Fibroblast of skin of scalp (primary cell): Measurements from ENCODE around the gene PAPOLA.
"Not testable (repeated sequence)": the region's sequence is repeated elsewhere in the genome, so short reads cannot be mapped to it uniquely, and the experiment has no call there.

Experiments used
- DNase-seq: peaks from one replicate; pipeline ENCODE4 v3.0.0-alpha.2; 2013

Gene PAPOLA

GRCh38 chr14:96502621-96503305 is 581 bp downstream of the PAPOLA start:
- peak; percentile 29 for DNase-seq

- DNase-seq, result no peak
Measured at GRCh38 chr14:96503306-96503679, 1.1 kb downstream of the PAPOLA start.

- DNase-seq, result not testable (repeated sequence)
Measured at GRCh38 chr14:96504353-96504752, 2.2 kb downstream of the PAPOLA start.

DNA sequence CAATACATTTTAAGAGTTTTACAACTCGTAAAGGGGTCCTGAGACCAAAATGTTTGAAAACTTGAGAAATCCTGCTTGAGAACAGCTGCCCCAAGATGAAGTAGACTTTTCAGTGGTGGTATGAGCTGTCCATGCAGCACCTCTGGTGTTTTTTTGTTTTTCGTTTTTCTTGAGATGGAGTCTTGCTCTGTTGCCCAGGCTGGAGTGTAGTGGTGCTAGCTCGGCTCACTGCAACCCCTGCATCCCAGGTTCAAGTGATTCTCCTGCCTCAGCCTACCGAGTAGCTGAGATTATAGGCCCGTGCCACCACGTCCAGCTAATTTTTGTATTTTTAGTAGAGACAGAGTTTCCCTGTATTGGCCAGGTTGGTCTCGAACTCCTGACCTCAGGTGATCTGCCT is 5.5 kb downstream of the PAPOLA start:
- no peak for DNase-seq

DNA sequence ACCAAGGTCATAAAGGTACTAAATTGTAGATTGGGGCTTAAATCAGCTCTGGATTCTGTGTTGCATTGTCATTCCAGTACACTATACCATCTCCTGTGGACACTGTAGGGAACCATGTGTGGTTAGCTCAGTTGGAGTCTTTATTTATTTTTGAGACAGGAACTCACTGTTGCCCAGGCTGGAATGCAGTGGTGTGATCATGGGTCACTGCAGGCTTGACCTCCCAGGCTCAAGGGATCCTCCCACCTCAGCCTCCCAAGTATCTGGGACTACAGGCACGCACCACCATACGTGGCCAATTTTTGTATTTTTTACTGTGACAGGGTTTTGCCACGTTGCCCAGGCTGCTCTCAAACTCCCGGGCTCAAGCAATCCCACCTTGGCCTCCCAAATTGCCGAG is 6.7 kb downstream of the PAPOLA start:
- DNase-seq, result peak; percentile 18

GRCh38 chr14:96509457-96510090 is 7.4 kb downstream of the PAPOLA start:
- no peak for DNase-seq

GRCh38 chr14:96511146-96511545 is 9.0 kb downstream of the PAPOLA start:
- no peak for DNase-seq

DNA sequence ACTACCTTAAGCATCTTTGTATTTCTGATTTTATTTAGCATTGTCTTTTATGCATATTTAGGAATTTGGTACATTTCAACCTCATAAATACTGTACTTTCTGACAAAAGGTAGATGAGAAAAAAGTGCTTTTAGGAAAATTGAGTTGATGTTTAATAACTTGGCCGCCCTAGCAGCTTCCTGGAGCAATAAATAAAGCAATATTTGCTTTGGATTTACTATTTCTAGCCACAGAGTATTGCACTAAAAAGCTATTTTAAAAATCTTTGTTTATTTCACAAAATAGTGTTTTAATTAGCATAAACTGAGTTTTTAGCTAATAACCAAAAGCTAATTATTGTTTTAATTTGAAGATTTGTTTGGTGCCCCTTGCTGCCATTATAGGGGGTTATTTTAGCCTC is 9.5 kb downstream of the PAPOLA start:
- no peak for DNase-seq

GRCh38 chr14:96512122-96512521 is 9.9 kb downstream of the PAPOLA start:
- DNase-seq, result no peak

DNA sequence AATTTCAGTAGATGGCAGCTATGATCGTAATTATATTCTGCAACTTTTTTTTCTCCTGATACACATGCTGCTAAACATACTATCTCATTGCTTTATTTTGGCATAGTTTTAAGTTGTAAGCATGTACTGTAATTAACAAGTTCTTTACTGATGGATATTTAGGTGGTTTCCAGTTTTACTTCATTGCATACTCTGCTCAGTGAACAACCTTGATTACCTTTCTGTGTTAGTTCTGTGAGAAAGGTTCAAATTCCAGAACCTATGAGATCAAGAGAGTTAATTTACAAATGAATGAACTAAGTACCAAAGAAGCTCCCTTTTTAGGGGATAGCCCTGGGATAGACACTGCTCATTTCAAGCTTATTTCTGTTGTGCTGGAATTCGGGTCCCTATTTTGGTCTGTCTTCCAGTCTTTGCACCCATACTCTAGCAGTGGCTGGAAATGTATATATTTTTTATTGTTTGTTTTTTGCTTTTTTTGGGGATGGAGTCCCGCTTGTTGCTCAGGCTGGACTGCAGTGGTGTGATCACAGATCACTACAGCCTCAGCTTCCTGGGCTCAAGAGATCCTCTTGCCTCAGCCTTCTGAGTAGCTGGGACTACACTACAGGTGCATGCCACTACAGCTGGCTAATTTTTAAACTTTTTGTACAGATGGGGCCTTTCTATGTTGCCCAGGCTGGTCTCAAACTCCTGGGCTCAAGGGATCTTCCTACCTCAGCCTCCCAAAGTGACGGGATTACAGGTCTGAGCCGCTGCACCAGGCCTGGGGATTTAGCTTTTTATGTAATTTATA is 10.6 kb downstream of the PAPOLA start:
- no peak for DNase-seq

DNA sequence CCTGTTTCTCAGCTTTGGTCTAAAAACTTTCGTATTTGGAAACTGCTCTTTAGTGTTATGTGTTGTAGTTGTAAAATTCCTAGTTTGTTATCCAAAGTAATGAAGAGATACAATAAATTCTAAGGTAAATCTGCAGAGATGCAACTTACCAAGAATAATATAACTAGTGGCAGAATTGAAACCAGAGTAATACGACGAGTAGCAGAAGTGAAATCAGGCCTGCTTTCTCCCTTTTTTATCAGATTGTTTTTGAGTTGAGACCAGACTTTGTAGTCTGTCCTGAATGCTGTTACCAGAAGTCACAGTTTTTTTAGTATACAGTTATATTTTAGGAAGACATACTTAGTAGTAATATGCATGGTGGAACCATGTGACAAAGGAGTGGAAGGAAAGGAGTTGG is 12.5 kb downstream of the PAPOLA start:
- DNase-seq, result no peak

GRCh38 chr14:96515731-96516130 is 13.5 kb downstream of the PAPOLA start:
- no peak for DNase-seq

DNA sequence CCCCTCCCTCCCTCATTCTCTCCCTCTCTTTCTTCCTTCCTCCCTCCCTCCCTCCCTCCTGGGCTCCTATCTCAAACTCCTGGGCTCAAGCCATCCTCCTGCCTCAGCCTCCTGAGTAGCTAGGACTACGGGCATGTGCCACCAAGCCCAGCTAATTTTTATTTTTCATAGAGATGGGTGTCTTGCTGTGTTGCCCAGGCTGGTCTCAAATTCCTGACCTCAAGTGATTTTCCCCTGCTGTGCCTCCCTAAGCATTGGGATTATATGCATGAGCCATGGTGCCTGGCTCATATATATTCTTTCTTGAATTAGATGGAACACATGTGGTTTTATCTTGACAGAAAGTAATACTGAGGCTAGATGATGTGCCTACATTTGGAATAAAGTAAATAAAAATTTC is 14.2 kb downstream of the PAPOLA start:
- no peak for DNase-seq

GRCh38 chr14:96519970-96520369 is 17.8 kb downstream of the PAPOLA start:
- no peak for DNase-seq

- DNase-seq, result no peak
Measured at GRCh38 chr14:96525452-96525851, 23.3 kb downstream of the PAPOLA start.

DNA sequence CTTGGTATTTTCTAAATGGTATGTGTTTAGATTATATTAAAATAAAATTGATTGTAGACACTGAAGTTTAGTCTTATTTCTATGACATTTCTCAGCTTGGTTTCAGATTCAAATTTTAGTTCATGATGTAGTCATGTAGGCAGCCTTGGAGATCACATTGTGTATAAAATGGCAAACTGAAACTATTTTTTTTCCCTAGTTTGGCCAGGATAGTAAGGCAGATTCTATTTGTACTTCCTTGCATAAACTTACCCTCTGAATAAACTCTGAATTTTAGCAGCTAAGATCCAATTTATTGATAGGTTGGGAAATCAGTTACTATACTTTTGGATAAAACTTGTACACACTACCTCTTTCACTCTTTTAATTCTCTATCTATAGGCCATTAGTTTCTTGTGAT is 30.4 kb downstream of the PAPOLA start:
- DNase-seq, result no peak

DNA sequence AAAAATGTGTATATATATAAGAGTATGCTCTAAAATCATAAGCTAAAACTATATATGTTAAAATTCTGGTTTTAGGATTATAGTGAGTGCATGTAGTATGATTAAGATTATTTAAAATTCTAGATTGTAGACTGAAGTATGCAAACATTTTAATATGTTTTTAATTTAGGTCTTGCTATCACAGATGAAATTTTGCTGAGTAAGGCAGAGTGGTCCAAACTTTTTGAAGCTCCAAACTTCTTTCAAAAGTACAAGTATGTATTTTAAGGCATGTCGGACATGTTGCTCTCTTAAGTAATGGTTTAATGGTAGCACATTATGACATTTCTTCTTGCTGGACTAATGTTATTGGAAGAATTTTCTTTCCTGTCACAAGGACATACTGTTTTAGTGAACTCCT is 34.6 kb downstream of the PAPOLA start:
- DNase-seq, result no peak

GRCh38 chr14:96538097-96538989 is 36.2 kb downstream of the PAPOLA start:
- no peak for DNase-seq

DNA sequence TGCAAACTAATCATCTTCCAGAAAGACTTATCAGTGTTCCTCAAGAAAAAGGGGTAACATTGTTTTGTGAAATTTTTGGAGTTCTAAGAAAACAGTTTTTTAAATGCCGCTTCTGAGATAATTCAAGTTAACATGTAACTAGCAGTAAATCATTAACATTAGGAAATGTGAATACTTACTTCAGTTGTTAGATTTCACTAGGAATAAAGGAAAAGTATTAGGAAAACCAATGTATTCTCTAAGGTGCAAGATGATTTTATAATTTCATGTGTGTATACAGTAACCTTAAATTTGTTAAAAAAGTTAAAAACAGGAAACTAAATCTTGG is 36.8 kb downstream of the PAPOLA start:
- DNase-seq, result no peak

DNA sequence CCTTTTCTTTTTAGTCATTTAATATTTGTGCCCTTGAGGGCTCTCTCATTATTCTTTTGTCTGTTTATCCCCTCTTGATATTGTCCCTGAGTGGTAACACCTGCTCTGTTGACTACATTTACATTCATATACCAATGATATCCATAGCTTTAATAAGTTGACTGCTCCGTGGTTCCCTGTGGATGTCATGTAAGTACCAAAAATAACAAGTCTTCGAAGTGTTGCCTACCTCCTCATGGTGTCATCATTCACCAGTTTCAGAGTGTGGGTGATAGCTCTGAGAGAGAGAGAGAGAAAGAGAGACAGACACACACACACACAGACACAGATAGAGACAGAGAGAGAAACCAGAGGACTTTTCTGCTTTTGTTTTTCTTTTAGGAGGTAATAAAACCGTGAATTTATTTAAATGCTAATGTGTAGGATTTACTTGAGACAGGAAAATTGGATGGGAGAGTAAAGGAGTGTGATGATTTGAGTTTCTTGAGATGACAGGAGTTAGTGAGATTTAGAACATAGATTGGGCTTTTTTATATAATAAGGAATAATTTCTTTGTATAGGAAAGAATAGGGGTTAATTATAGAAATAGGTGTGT is 52.2 kb downstream of the PAPOLA start:
- no peak for DNase-seq

DNA sequence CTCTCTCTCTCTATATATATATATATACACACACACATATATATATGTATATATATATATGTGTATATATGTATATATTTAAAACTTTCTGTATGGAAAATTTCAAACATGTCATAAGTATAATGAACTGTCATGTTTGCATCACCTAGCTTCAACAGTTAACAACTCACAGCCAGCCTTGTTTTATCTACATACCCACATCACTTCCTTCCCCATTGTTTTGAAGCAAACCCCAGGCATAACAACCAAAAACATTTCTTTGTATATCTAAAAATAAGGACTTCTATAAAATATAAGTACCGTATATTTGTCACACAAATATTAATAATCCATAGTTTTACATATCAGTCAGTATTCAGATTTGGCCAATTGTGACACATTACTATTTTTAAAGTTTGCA is 57.4 kb downstream of the PAPOLA start:
- no peak for DNase-seq

GRCh38 chr14:96564389-96564788 is 62.2 kb downstream of the PAPOLA start:
- peak; percentile 13 for DNase-seq

GRCh38 chr14:96565811-96566210 is 63.6 kb downstream of the PAPOLA start:
- no peak for DNase-seq
